H9 (cell line): ENCODE data around the gene PTPRN2. TPM values are rescaled to one million over a fixed set of nuclear protein-coding genes. Genes with fewer than 3 reads are reported as not detected.

ENCODE experiments used
- DNase-seq: peaks from one replicate; pipeline ENCODE4 v3.0.0-alpha.2; 2017
- H2AFZ ChIP-seq: one replicate; pipeline ENCODE4 v1.6.1; 2013; ENCODE audit warnings: mild to moderate bottlenecking, low read length, control low read depth, moderate library complexity
- H2AK5ac ChIP-seq: 2 replicates; pipeline ENCODE4 v1.6.1; 2013; ENCODE audit warnings: low read length, control low read depth, mixed read lengths; ENCODE audit not compliant: insufficient read length
- H2BK120ac ChIP-seq: one replicate; pipeline ENCODE4 v1.6.1; 2013; ENCODE audit warnings: low read depth, mild to moderate bottlenecking, low read length, control low read depth, inconsistent platforms; ENCODE audit not compliant: poor library complexity, severe bottlenecking
- H2BK12ac ChIP-seq: 2 replicates; pipeline ENCODE4 v1.6.1; 2013; ENCODE audit warnings: low read length, control low read depth, mixed read lengths, low read depth; ENCODE audit not compliant: insufficient read length
- H2BK15ac ChIP-seq: 2 replicates; pipeline ENCODE4 v1.6.1; 2013; ENCODE audit warnings: low read depth, low read length, control low read depth
- H2BK20ac ChIP-seq: one replicate; pipeline ENCODE4 v1.6.1; 2013; ENCODE audit warnings: low read depth, mild to moderate bottlenecking, low read length, control low read depth, inconsistent platforms; ENCODE audit not compliant: poor library complexity, severe bottlenecking
- H2BK5ac ChIP-seq: 2 replicates; pipeline ENCODE4 v1.6.1; 2013; ENCODE audit warnings: low read length, control low read depth, mixed read lengths; ENCODE audit not compliant: insufficient read length
- H3K14ac ChIP-seq: 2 replicates; pipeline ENCODE4 v1.6.1; 2013; ENCODE audit warnings: low read length, control low read depth; ENCODE audit not compliant: insufficient read depth
- H3K18ac ChIP-seq: 2 replicates; pipeline ENCODE4 v1.6.1; 2013; ENCODE audit warnings: low read depth, mild to moderate bottlenecking, mixed read lengths, low read length, control low read depth; ENCODE audit not compliant: insufficient read length
- H3K23ac ChIP-seq: 2 replicates; pipeline ENCODE4 v1.6.1; 2013; ENCODE audit warnings: low read length, control low read depth, mixed read lengths, low read depth; ENCODE audit not compliant: insufficient read length
- H3K23me2 ChIP-seq: 2 replicates; pipeline ENCODE4 v1.6.1; 2013; ENCODE audit warnings: low read depth, mild to moderate bottlenecking, mixed read lengths, low read length, control low read depth; ENCODE audit not compliant: insufficient read length, poor library complexity, severe bottlenecking
- H3K27ac ChIP-seq: 2 replicates; pipeline ENCODE4 v1.5.1; 2013; ENCODE audit warnings: low read length, control low read depth, mixed read lengths, low read depth; ENCODE audit not compliant: insufficient read length
- H3K27me3 ChIP-seq: 2 replicates; pipeline ENCODE4 v1.6.1; 2013; ENCODE audit warnings: low read length, control low read depth, inconsistent platforms; ENCODE audit not compliant: insufficient read depth
- H3K4ac ChIP-seq: 2 replicates; pipeline ENCODE4 v1.6.1; 2013; ENCODE audit warnings: low read depth, mild to moderate bottlenecking, control low read depth, inconsistent platforms, low read length, moderate library complexity
- H3K4me1 ChIP-seq: 2 replicates; pipeline ENCODE4 v1.6.1; 2013; ENCODE audit warnings: low read length, control low read depth, inconsistent platforms; ENCODE audit not compliant: insufficient read depth
- H3K4me2 ChIP-seq: 2 replicates; pipeline ENCODE4 v1.6.1; 2013; ENCODE audit warnings: low read length, control low read depth, mixed read lengths; ENCODE audit not compliant: insufficient read length, insufficient read depth
- H3K56ac ChIP-seq: 2 replicates; pipeline ENCODE4 v1.6.1; 2013; ENCODE audit warnings: low read depth, mild to moderate bottlenecking, mixed read lengths, low read length, control low read depth; ENCODE audit not compliant: insufficient read length
- H3K79me1 ChIP-seq: 2 replicates; pipeline ENCODE4 v1.6.1; 2013; ENCODE audit warnings: low read depth, mild to moderate bottlenecking, moderate library complexity, low read length, control low read depth, inconsistent platforms; ENCODE audit not compliant: insufficient read depth, poor library complexity, severe bottlenecking
- H3K79me2 ChIP-seq: 2 replicates; pipeline ENCODE4 v1.6.1; 2013; ENCODE audit warnings: low read length, control low read depth, inconsistent platforms; ENCODE audit not compliant: insufficient read depth
- H3K9ac ChIP-seq: 2 replicates; pipeline ENCODE4 v1.6.1; 2013; ENCODE audit warnings: low read length, control low read depth, mixed read lengths; ENCODE audit not compliant: insufficient read length; ENCODE audit errors: extremely low read depth
- H3K9me3 ChIP-seq: one replicate; pipeline ENCODE4 v1.6.1; 2013; ENCODE audit warnings: low read depth, low read length, inconsistent platforms; ENCODE audit not compliant: control insufficient read depth
- H3T11ph ChIP-seq: one replicate; pipeline ENCODE4 v1.6.1; 2013; ENCODE audit warnings: mild to moderate bottlenecking, low read length, control low read depth, inconsistent platforms
- H4K20me1 ChIP-seq: one replicate; pipeline ENCODE4 v1.6.1; 2013; ENCODE audit not compliant: control insufficient read depth, insufficient read length, insufficient read depth
- H4K5ac ChIP-seq: 2 replicates; pipeline ENCODE4 v1.6.1; 2013; ENCODE audit warnings: low read depth, mild to moderate bottlenecking, mixed read lengths, low read length, control low read depth; ENCODE audit not compliant: insufficient read length
- H4K8ac ChIP-seq: replicated peaks from 2 replicates; pipeline ENCODE4 v1.6.1; 2013; ENCODE audit warnings: low read length, control low read depth, mixed read lengths, low read depth; ENCODE audit not compliant: insufficient read length
- H4K91ac ChIP-seq: 2 replicates; pipeline ENCODE4 v1.6.1; 2013; ENCODE audit warnings: low read depth, mild to moderate bottlenecking, moderate library complexity, mixed read lengths, low read length, control low read depth; ENCODE audit not compliant: insufficient read length
- H3K27ac Mint-ChIP-seq, 3 experiments: 2 replicates in 2 of 3; 3 replicates in 1 of 3; pipeline ENCODE4 v1.8.0; 2020 to 2021; ENCODE audit warnings: mixed read lengths in 3 of 3, mild to moderate bottlenecking in 1 of 3, moderate library complexity in 1 of 3
- H3K27me3 Mint-ChIP-seq: 2 replicates; pipeline ENCODE4 v1.8.0; 2021; ENCODE audit warnings: low read depth, mild to moderate bottlenecking, moderate library complexity, mixed read lengths
- H3K36me3 Mint-ChIP-seq, 3 experiments: 2 replicates in 2 of 3; 3 replicates in 1 of 3; pipeline ENCODE4 v1.8.0; 2020 to 2021; ENCODE audit warnings: low read depth in 3 of 3, mixed read lengths in 3 of 3; ENCODE audit not compliant: insufficient read depth in 1 of 3
- H3K4me1 Mint-ChIP-seq, 2 experiments: 2 replicates each; pipeline ENCODE4 v1.8.0; 2020; ENCODE audit warnings: mixed read lengths in 2 of 2
- H3K4me3 Mint-ChIP-seq, 2 experiments: 2 replicates in 1 of 2; 3 replicates in 1 of 2; pipeline ENCODE4 v1.8.0; 2020 to 2021; ENCODE audit warnings: mild to moderate bottlenecking in 2 of 2, mixed read lengths in 2 of 2, moderate library complexity in 1 of 2
- H3K9me3 Mint-ChIP-seq, 2 experiments: 2 replicates in 1 of 2; 3 replicates in 1 of 2; pipeline ENCODE4 v1.8.0; 2020; ENCODE audit warnings: mild to moderate bottlenecking in 2 of 2, mixed read lengths in 2 of 2, moderate library complexity in 1 of 2
- CTCF ChIP-seq: fragments of 200-600 bp; sonication (generic); conservative IDR thresholded peaks from 3 replicates; pipeline ENCODE4 v1.8.0; 2021; ENCODE audit warnings: antibody characterized with exemption, mild to moderate bottlenecking
- WGBS: extraction: QIAGEN DNeasy Blood & Tissue Kit; methylation state at CpG from one replicate; pipeline ENCODE4 v1.1.7; 2013; ENCODE audit warnings: missing lambda C conversion rate, low lambda C conversion rate, mixed read lengths; ENCODE audit not compliant: insufficient read length; ENCODE audit errors: extremely low coverage; 5-methylcytosine and 5-hydroxymethylcytosine counted together
- total RNA-seq: library from RNA; stranded (reverse); gene quantifications from 2 replicates; pipeline ENCODE4 v1.2.1, GENCODE V29; 2021

PTPRN2 gene
- total RNA-seq, 1 experiment from 2014 or later: 5.2 TPM

GRCh38 chr7:158229945-158230344 is 357.7 kb downstream of the PTPRN2 start:
- H2BK5ac ChIP-seq: no peak overlapping the region
- H3K9me3 Mint-ChIP-seq: peaks cover 33 to 36% of the 10 kb centered on the region in 2 experiments
- H2BK120ac ChIP-seq: no peak overlapping the region
- no peak overlapping the region for H3K27ac Mint-ChIP-seq
- peaks cover 4% of the 10 kb centered on the region for H3K27me3 Mint-ChIP-seq
- no peak overlapping the region for H2AK5ac ChIP-seq
- WGBS: no CpG with 5 or more reads among the region's 1 CpG
- no peak overlapping the region for H4K8ac ChIP-seq
- H4K20me1 ChIP-seq: no peaks in the 10 kb centered on the region
- no peak for TF ChIP-seq CTCF
- no peak overlapping the region for H2AFZ ChIP-seq
- H3T11ph ChIP-seq: no peak overlapping the region
- H3K9ac ChIP-seq: no peak overlapping the region
- no peaks in the 10 kb centered on the region for H3K23me2 ChIP-seq
- H3K14ac ChIP-seq: no peak overlapping the region
- no peak overlapping the region for H3K4me3 Mint-ChIP-seq
- no peak overlapping the region for H3K4me2 ChIP-seq
- H3K4me1 ChIP-seq: no peaks in the 10 kb centered on the region
- no peaks in the 10 kb centered on the region for H3K79me1 ChIP-seq
- no peaks in the 10 kb centered on the region for H3K79me2 ChIP-seq
- H3K4ac ChIP-seq: no peak overlapping the region
- no peak overlapping the region for H2BK15ac ChIP-seq
- H3K36me3 Mint-ChIP-seq: peaks cover 14 to 29% (median 23%) of the 10 kb centered on the region in 3 experiments
- no peak overlapping the region for H3K23ac ChIP-seq
- H2BK20ac ChIP-seq: no peak overlapping the region
- no peaks in the 10 kb centered on the region for H3K27me3 ChIP-seq
- no peak overlapping the region for H3K18ac ChIP-seq
- no peak overlapping the region for H2BK12ac ChIP-seq
- H3K4me1 Mint-ChIP-seq: peaks cover 3 to 7% of the 10 kb centered on the region in 2 experiments
- no peak overlapping the region for H4K91ac ChIP-seq
- peaks cover 7% of the 10 kb centered on the region for H3K9me3 ChIP-seq
- no peak overlapping the region for H3K56ac ChIP-seq
- DNase-seq: no peak
- H4K5ac ChIP-seq: no peak overlapping the region
- H3K27ac ChIP-seq: no peak overlapping the region
